ENCODE results near the gene ZC2HC1B.

The ZC2HC1B gene

GRCh38 chr6:143952947-143953701 is 88.8 kb downstream of the ZC2HC1B start:
- no peaks in the 10 kb centered on the region for H3K27me3 ChIP-seq (ENCODE audit: control insufficient read depth in 3 of 3, insufficient read depth in 3 of 3, low read depth in 1 of 3, low read length in 3 of 3)
- no peak overlapping the region for H3K4ac ChIP-seq (ENCODE audit: low read length)
- H3K9me3 ChIP-seq (replicated peaks in 1 of 2; ENCODE audit: control insufficient read depth in 2 of 2, insufficient read depth in 1 of 2, low read depth in 1 of 2, low read length in 2 of 2) = peaks cover 0 to 5% of the 10 kb centered on the region in 2 donors
- DNase-seq (ENCODE audit: low spot score) = no peak
- H2AK5ac ChIP-seq (ENCODE audit: low read depth, low read length) = no peak overlapping the region
- H3K18ac ChIP-seq (ENCODE audit: low read length) = no peak overlapping the region
- H4K91ac ChIP-seq (ENCODE audit: low read depth, low read length, poor library complexity) = no peak overlapping the region
- H4K8ac ChIP-seq (ENCODE audit: low read depth, low read length) = no peak overlapping the region
- no CpG with 5 or more reads among the region's 4 CpGs for WGBS, 2 donors (ENCODE audit: extremely low coverage in 2 of 2, insufficient read length in 2 of 2, insufficient replicate concordance in 1 of 2)
- peaks cover 20 to 23% of the 10 kb centered on the region in 2 donors for H3K4me1 ChIP-seq (ENCODE audit: control insufficient read depth in 2 of 2, insufficient read depth in 1 of 2, low read depth in 1 of 2, low read length in 2 of 2)
- H3K9ac ChIP-seq (ENCODE audit: low read depth, low read length, poor library complexity) = no peak overlapping the region
- H3K4me2 ChIP-seq (ENCODE audit: insufficient read depth, low read length, poor library complexity, severe bottlenecking) = no peak overlapping the region
- H3K36me3 ChIP-seq (replicated peaks in 1 of 2; ENCODE audit: control insufficient read depth in 2 of 2, insufficient read depth in 2 of 2, low read length in 2 of 2) = peaks cover 0 to 68% of the 10 kb centered on the region in 2 donors
- no peak overlapping the region for H2AFZ ChIP-seq (ENCODE audit: low read length)
- H3K4me3 ChIP-seq (ENCODE audit: low read length in 2 of 2) = no peak overlapping the region
- no peak overlapping the region for H3K27ac ChIP-seq (replicated peaks; ENCODE audit: low read length)
- no peak overlapping the region for H2BK120ac ChIP-seq (ENCODE audit: low read depth, low read length)
- H2BK12ac ChIP-seq (ENCODE audit: low read length) = no peak overlapping the region
- no peak overlapping the region for H2BK15ac ChIP-seq (ENCODE audit: low read length)
- H2BK5ac ChIP-seq (ENCODE audit: low read length) = no peak overlapping the region
- no peaks in the 10 kb centered on the region for H3K79me1 ChIP-seq (ENCODE audit: low read depth, low read length)
- no peak overlapping the region for H3K14ac ChIP-seq (ENCODE audit: low read length)
- H3K23ac ChIP-seq (ENCODE audit: low read depth, low read length, poor library complexity) = no peak overlapping the region

- Histone ChIP-seq H3K27me3 (ENCODE audit: control insufficient read depth in 3 of 3, insufficient read depth in 3 of 3, low read depth in 1 of 3, low read length in 3 of 3) (no peaks in the 10 kb centered on the region), H3K79me1 (ENCODE audit: low read depth, low read length) (no peaks in the 10 kb centered on the region), H3K36me3 (replicated peaks in 1 of 2; ENCODE audit: control insufficient read depth in 2 of 2, insufficient read depth in 2 of 2, low read length in 2 of 2) (peaks cover 0 to 60% of the 10 kb centered on the region in 2 donors), H2BK15ac (ENCODE audit: low read length) (no peak overlapping the region), H2BK5ac (ENCODE audit: low read length) (no peak overlapping the region), H4K8ac (ENCODE audit: low read depth, low read length) (no peak overlapping the region), H3K18ac (ENCODE audit: low read length) (peak overlapping the region; percentile 71), H3K4me3 (ENCODE audit: low read length in 2 of 2) (no peak overlapping the region), H2BK12ac (ENCODE audit: low read length) (no peak overlapping the region), H3K4ac (ENCODE audit: low read length) (no peak overlapping the region), H2AK5ac (ENCODE audit: low read depth, low read length) (no peak overlapping the region), H3K4me1 (ENCODE audit: control insufficient read depth in 2 of 2, insufficient read depth in 1 of 2, low read depth in 1 of 2, low read length in 2 of 2) (peaks cover 23 to 26% of the 10 kb centered on the region in 2 donors), H2BK120ac (ENCODE audit: low read depth, low read length) (peak overlapping the region; percentile 21), H3K27ac (replicated peaks; ENCODE audit: low read length) (no peak overlapping the region), H3K4me2 (ENCODE audit: insufficient read depth, low read length, poor library complexity, severe bottlenecking) (no peak overlapping the region), H4K91ac (ENCODE audit: low read depth, low read length, poor library complexity) (no peak overlapping the region), H3K14ac (ENCODE audit: low read length) (no peak overlapping the region), H3K9me3 (replicated peaks in 1 of 2; ENCODE audit: control insufficient read depth in 2 of 2, insufficient read depth in 1 of 2, low read depth in 1 of 2, low read length in 2 of 2) (no peaks in the 10 kb centered on the region), H2AFZ (ENCODE audit: low read length) (no peak overlapping the region), H3K23ac (ENCODE audit: low read depth, low read length, poor library complexity) (no peak overlapping the region), H3K9ac (ENCODE audit: low read depth, low read length, poor library complexity) (no peak overlapping the region)
- no CpG with 5 or more reads among the region's 4 CpGs for WGBS, 2 donors (ENCODE audit: extremely low coverage in 2 of 2, insufficient read length in 2 of 2, insufficient replicate concordance in 1 of 2)
- no peak for DNase-seq (ENCODE audit: low spot score)
Observed at GRCh38 chr6:143953922-143954321, 89.6 kb downstream of the ZC2HC1B start.

- no CpG with 5 or more reads among the region's 8 CpGs for WGBS, 2 donors (ENCODE audit: extremely low coverage in 2 of 2, insufficient read length in 2 of 2, insufficient replicate concordance in 1 of 2)
- H3K36me3 ChIP-seq (replicated peaks in 1 of 2; ENCODE audit: control insufficient read depth in 2 of 2, insufficient read depth in 2 of 2, low read length in 2 of 2) = peaks cover 0 to 44% of the 10 kb centered on the region in 2 donors
Observed at GRCh38 chr6:143955971-143956370, 91.7 kb downstream of the ZC2HC1B start.

GRCh38 chr6:143957679-143958274 is 93.5 kb downstream of the ZC2HC1B start:
- Histone ChIP-seq H3K14ac (ENCODE audit: low read length) (no peak overlapping the region), H3K4me2 (ENCODE audit: insufficient read depth, low read length, poor library complexity, severe bottlenecking) (no peak overlapping the region), H3K9ac (ENCODE audit: low read depth, low read length, poor library complexity) (no peak overlapping the region), H2AK5ac (ENCODE audit: low read depth, low read length) (no peak overlapping the region), H3K36me3 (replicated peaks in 1 of 2; ENCODE audit: control insufficient read depth in 2 of 2, insufficient read depth in 2 of 2, low read length in 2 of 2) (peaks cover 0 to 28% of the 10 kb centered on the region in 2 donors), H2BK5ac (ENCODE audit: low read length) (no peak overlapping the region), H2AFZ (ENCODE audit: low read length) (no peak overlapping the region), H3K4me3 (ENCODE audit: low read length in 2 of 2) (no peak overlapping the region), H2BK120ac (ENCODE audit: low read depth, low read length) (no peak overlapping the region), H3K27ac (replicated peaks; ENCODE audit: low read length) (peak overlapping the region; percentile 90), H3K4me1 (ENCODE audit: control insufficient read depth in 2 of 2, insufficient read depth in 1 of 2, low read depth in 1 of 2, low read length in 2 of 2) (peaks cover 38 to 65% of the 10 kb centered on the region in 2 donors), H2BK15ac (ENCODE audit: low read length) (no peak overlapping the region), H4K8ac (ENCODE audit: low read depth, low read length) (no peak overlapping the region), H3K79me1 (ENCODE audit: low read depth, low read length) (no peaks in the 10 kb centered on the region), H3K4ac (ENCODE audit: low read length) (no peak overlapping the region), H3K23ac (ENCODE audit: low read depth, low read length, poor library complexity) (no peak overlapping the region), H3K9me3 (replicated peaks in 1 of 2; ENCODE audit: control insufficient read depth in 2 of 2, insufficient read depth in 1 of 2, low read depth in 1 of 2, low read length in 2 of 2) (no peaks in the 10 kb centered on the region), H3K18ac (ENCODE audit: low read length) (peak overlapping the region; percentile 54), H3K27me3 (ENCODE audit: control insufficient read depth in 3 of 3, insufficient read depth in 3 of 3, low read depth in 1 of 3, low read length in 3 of 3) (no peaks in the 10 kb centered on the region), H2BK12ac (ENCODE audit: low read length) (no peak overlapping the region), H4K91ac (ENCODE audit: low read depth, low read length, poor library complexity) (no peak overlapping the region)
- WGBS, 2 donors (ENCODE audit: extremely low coverage in 2 of 2, insufficient read length in 2 of 2, insufficient replicate concordance in 1 of 2) = no CpG with 5 or more reads among the region's 4 CpGs
- DNase-seq (ENCODE audit: low spot score) = no peak

More at GRCh38 chr6:143955971-143956370, 91.7 kb downstream of the ZC2HC1B start:
- no peak for DNase-seq (ENCODE audit: low spot score)
- Histone ChIP-seq H3K9ac (ENCODE audit: low read depth, low read length, poor library complexity) (no peak overlapping the region), H2BK5ac (ENCODE audit: low read length) (no peak overlapping the region), H3K4me3 (ENCODE audit: low read length in 2 of 2) (no peak overlapping the region), H3K4me2 (ENCODE audit: insufficient read depth, low read length, poor library complexity, severe bottlenecking) (no peak overlapping the region), H3K79me1 (ENCODE audit: low read depth, low read length) (no peaks in the 10 kb centered on the region), H3K23ac (ENCODE audit: low read depth, low read length, poor library complexity) (no peak overlapping the region), H3K4me1 (ENCODE audit: control insufficient read depth in 2 of 2, insufficient read depth in 1 of 2, low read depth in 1 of 2, low read length in 2 of 2) (peaks cover 36 to 47% of the 10 kb centered on the region in 2 donors), H3K9me3 (replicated peaks in 1 of 2; ENCODE audit: control insufficient read depth in 2 of 2, insufficient read depth in 1 of 2, low read depth in 1 of 2, low read length in 2 of 2) (no peaks in the 10 kb centered on the region), H3K27ac (replicated peaks; ENCODE audit: low read length) (no peak overlapping the region), H4K91ac (ENCODE audit: low read depth, low read length, poor library complexity) (no peak overlapping the region), H2BK15ac (ENCODE audit: low read length) (no peak overlapping the region), H3K14ac (ENCODE audit: low read length) (no peak overlapping the region), H2AFZ (ENCODE audit: low read length) (no peak overlapping the region), H3K27me3 (ENCODE audit: control insufficient read depth in 3 of 3, insufficient read depth in 3 of 3, low read depth in 1 of 3, low read length in 3 of 3) (no peaks in the 10 kb centered on the region), H3K4ac (ENCODE audit: low read length) (no peak overlapping the region), H2AK5ac (ENCODE audit: low read depth, low read length) (no peak overlapping the region), H3K18ac (ENCODE audit: low read length) (peak overlapping the region; percentile 17), H2BK120ac (ENCODE audit: low read depth, low read length) (no peak overlapping the region), H4K8ac (ENCODE audit: low read depth, low read length) (no peak overlapping the region), H2BK12ac (ENCODE audit: low read length) (no peak overlapping the region)
